ENCODE data around the gene SRBD1.

Gene SRBD1

GRCh38 chr2:45422921-45423320 is 188.1 kb downstream of the SRBD1 start:
- DNase-seq (ENCODE audit: low spot score): no peak

GRCh38 chr2:45418532-45418931 is 192.5 kb downstream of the SRBD1 start:
- DNase-seq (ENCODE audit: low spot score): no peak

DNA sequence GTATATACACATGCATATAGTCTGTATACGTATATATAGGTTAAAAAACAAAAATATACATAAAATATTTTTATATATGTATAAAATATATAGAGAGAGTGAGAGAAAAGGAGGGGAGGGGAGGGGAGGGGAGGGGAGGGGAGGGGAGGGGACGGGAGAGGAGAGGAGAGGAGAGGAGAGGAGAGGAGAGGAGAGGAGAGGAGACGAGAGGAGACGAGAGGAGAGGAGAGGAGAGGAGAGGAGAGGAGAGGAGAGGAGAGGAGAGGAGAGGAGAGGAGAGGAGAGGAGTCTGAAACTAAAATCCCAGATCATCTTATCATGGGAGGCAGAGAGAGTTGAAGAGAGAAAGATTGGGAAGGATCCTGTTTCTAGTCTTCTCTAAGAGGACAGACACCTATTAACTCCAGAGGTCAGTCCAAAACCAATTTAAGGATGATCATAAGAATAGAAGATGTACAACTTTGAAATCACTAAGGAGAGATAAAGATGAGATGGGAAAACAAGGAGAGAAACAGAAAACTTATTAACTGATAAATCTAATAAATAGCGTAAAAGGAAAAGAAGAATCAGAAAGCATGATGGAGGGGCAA is 195.4 kb downstream of the SRBD1 start:
- DNase-seq (ENCODE audit: low spot score): no peak

DNA sequence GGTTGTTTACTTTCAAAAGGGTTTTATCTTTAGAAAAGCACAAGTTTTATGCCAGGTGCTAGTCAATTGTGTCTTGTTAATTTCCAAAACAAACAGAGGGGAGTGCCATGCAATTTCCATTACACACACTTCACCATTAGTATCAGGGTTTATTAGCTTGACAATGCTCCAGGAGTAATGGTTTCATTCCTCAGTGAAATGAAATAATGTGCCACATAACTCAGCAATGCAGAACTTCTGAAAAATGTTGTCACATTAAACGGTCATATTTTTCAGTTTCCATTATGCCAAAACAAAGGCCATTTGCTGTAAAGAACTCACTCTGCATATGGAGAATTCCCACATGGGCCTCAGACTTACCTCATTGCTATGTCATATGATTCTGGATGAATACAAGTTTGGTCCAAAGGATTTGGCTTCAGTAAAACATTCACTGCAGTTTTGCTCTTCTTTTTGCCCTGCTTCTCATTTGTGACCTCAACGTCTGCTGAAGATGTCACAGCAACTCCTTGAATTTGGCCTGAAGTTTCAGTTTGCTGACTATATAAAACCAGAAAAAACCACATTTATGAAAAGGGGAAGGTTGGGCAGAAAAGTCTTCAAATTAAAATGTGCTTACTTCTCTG is 198.2 kb downstream of the SRBD1 start:
- DNase-seq (ENCODE audit: low spot score): no peak

GRCh38 chr2:45409677-45410076 is 201.4 kb downstream of the SRBD1 start:
- DNase-seq (ENCODE audit: low spot score): no peak

- DNase-seq (ENCODE audit: low spot score): no peak
Measured at GRCh38 chr2:45406621-45407020, 204.4 kb downstream of the SRBD1 start.

DNA sequence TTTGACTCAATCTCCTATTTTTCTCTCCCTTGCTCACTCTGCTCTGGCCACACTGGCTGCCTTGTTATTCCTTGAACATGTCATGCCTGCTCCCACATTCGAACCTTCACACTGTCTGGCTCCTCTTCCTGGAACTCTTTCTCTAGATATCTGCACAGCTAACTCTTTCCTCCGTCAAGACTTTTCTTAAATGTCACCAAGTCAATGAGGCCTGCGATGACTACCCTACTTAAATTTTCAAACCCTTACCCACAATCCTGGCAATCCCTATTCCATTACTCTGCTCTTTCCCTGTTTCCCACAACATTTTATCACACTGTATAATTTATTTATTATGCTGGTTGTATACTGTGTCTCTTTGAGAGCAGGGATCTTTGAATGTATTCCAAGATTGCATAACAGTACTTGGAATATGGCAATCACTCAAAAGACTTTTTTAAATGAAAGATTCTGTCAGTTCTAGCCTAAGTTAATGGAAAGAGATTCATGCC is 206.2 kb downstream of the SRBD1 start:
- DNase-seq (ENCODE audit: low spot score): no peak

GRCh38 chr2:45403036-45403435 is 208.0 kb downstream of the SRBD1 start:
- no peak for DNase-seq (ENCODE audit: low spot score)

- DNase-seq (ENCODE audit: low spot score): no peak
Measured at GRCh38 chr2:45401431-45401922, 209.6 kb downstream of the SRBD1 start.

GRCh38 chr2:45399040-45399784 is 211.9 kb downstream of the SRBD1 start:
- DNase-seq (ENCODE audit: low spot score): peak; percentile 4

DNA sequence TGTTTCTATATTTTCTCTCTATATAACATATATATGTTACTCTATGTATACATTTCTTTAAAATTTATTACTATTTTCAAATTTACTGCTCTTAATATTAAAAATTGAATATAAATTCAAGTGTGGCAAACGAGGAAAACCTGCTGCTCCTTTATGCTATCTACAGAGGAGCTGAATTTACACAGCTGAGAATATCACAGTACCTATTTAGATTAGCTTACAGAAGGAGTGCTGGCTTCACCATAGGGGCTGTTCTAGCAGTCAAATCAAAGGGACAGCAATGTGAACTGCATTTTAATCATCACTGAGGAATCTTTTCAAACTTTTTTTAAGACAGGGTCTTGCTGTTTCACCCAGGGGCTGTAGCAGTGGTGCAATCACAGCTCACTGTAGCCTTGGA is 213.8 kb downstream of the SRBD1 start:
- no peak for DNase-seq (ENCODE audit: low spot score)

DNA sequence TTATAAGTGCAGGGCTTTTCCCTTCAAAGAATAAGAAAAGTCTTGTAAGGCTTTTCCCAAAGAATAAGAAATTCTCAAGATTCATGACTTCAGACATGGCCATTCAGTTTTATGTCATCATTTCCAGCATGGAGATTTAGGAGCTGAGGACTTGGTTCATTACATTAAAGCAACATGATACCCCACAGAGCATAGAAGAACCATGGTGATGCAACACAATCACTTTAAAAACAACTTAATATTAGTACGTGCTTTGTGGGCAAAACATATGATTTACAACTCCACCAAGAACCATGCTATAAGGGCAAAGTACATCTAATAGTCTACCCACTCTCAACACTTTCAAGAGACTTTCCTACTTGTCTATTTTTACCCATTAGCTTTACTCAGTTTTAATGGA is 214.4 kb downstream of the SRBD1 start:
- peak; percentile 5 for DNase-seq (ENCODE audit: low spot score)

GRCh38 chr2:45394842-45395241 is 216.2 kb downstream of the SRBD1 start:
- no peak for DNase-seq (ENCODE audit: low spot score)

GRCh38 chr2:45394216-45394615 is 216.9 kb downstream of the SRBD1 start:
- DNase-seq (ENCODE audit: low spot score): no peak

- DNase-seq (ENCODE audit: low spot score): no peak
Measured at GRCh38 chr2:45391866-45392265, 219.2 kb downstream of the SRBD1 start.

DNA sequence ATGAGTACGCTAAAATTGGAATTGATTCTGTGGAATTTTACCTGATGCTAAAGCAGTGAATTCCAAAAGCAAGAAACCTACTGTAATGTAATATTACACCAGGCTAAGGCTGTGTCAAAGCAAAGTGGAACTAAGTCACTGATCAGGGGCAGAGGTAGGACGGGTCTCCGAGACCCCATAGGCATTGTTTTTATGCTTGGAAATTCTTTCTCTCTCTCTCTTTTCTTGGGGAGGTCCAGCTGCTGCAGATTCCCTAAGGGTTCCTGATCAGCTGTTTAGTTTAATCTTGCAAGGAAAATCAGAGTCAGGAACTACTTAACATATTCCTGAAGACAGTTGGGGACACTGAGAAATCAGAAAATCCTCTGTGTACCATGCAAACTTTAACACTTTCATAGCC is 220.2 kb downstream of the SRBD1 start:
- no peak for DNase-seq (ENCODE audit: low spot score)

- no peak for DNase-seq (ENCODE audit: low spot score)
Measured at GRCh38 chr2:45390441-45390840, 220.6 kb downstream of the SRBD1 start.

GRCh38 chr2:45388541-45389100 is 222.4 kb downstream of the SRBD1 start:
- no peak for DNase-seq (ENCODE audit: low spot score)

DNA sequence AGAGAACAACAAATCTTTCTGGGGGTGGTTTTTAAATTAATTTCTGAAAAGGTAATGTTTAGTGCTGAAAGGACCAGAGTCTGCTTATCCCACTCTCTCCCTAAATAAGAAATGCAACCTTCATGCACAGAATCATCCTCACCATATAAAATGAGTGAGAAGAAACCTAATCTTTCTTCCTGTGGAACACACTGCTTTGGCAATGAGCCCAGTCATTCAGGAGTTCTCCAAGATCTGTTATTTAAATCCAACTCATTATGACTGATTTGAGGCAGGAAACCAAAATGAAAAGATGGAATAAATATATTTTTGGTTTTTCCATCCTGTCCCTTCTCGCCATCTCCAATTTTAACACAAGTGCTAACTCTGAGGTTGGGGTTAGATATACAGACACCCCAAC is 228.3 kb downstream of the SRBD1 start:
- no peak for DNase-seq (ENCODE audit: low spot score)

- DNase-seq (ENCODE audit: low spot score): no peak
Measured at GRCh38 chr2:45380131-45380836, 230.8 kb downstream of the SRBD1 start.

GRCh38 chr2:45379399-45380087 is 231.5 kb downstream of the SRBD1 start:
- no peak for DNase-seq (ENCODE audit: low spot score)

Measured in SK-N-DZ (cell line).